Activated naive CD8-positive, alpha-beta T cell treated with anti-CD3 and anti-CD28 coated beads, Interleukin-2, amount 50 U/mL, for 24 hours (primary cell): ENCODE results near the gene CUEDC1.

Experiments
- ATAC-seq: fragments of 150-1000 bp; cut with Tn5 transposase; one replicate; pipeline ENCODE4 v1.10.0; 2021
- DNase-seq: peaks from one replicate; pipeline ENCODE4 v3.0.0; 2021
- H3K27ac Mint-ChIP-seq: one replicate; pipeline ENCODE4 v1.8.0; 2021; ENCODE audit warnings: mild to moderate bottlenecking, mixed read lengths
- H3K27me3 Mint-ChIP-seq: one replicate; pipeline ENCODE4 v1.8.0; 2021; ENCODE audit warnings: mixed read lengths
- H3K36me3 Mint-ChIP-seq: one replicate; pipeline ENCODE4 v1.8.0; 2021; ENCODE audit warnings: low read depth, mixed read lengths
- H3K4me1 Mint-ChIP-seq: one replicate; pipeline ENCODE4 v1.8.0; 2021; ENCODE audit warnings: mixed read lengths
- H3K4me3 Mint-ChIP-seq: one replicate; pipeline ENCODE4 v1.8.0; 2021; ENCODE audit warnings: mild to moderate bottlenecking, moderate library complexity, mixed read lengths
- H3K9me3 Mint-ChIP-seq: one replicate; pipeline ENCODE4 v1.8.0; 2021; ENCODE audit warnings: mixed read lengths

CUEDC1 gene

GRCh38 chr17:57990037-57990436 is 34.8 kb upstream of the CUEDC1 start:
- no peak for DNase-seq
- Mint-ChIP-seq H3K36me3 (peaks cover 7% of the 10 kb centered on the region), H3K4me3 (no peak overlapping the region), H3K27ac (no peak overlapping the region), H3K9me3 (no peaks in the 10 kb centered on the region), H3K4me1 (peaks cover 54% of the 10 kb centered on the region), H3K27me3 (no peaks in the 10 kb centered on the region)
- no peak for ATAC-seq

DNA sequence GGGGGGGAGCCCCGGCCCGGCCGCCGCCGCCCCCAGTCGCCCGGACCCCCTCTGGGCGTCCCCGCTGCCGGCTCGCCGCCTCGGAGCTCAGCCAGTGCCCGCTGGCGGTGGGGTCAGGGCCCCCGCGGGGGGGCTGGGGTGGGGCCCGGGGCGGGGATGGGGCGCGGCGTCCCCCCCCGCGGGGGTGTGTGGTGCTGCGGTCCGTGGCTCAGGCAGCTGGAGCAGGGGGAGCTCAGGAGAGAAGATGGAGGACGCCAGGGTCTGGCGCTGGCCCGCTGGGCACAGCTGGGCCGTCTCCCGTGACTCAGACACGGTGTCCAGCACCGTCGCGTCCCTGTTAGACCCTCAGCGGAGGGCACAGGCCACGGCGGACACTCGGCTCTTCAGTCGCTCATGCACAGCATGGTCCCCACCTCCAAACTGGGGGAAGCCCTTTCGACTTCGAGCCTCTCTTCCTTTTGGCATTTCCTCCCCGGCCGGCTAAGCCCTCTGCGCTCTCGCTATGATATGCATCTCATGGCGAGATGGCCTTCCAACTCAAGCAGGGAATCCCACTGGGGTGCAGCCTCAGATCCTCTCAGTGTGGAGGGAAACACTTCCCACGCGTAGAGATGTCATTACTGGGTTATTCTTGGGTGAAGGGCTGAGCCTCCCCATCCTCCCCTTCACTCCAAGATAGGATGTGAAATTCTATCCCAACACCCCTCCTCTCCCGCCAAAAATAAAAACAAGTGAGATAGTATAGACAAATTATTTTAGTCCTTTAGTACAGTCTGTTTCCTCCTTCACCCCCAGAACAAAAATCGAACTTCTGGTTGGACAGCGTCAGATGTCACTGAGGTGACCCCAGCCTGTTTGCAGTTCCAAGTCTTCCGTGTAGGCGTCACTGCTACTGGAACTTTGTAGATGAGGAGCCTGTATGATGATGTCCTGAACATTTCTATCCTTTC is 33.4 kb upstream of the CUEDC1 start:
- Mint-ChIP-seq H3K27me3 (no peaks in the 10 kb centered on the region), H3K9me3 (no peaks in the 10 kb centered on the region), H3K27ac (peak overlapping the region; percentile 94), H3K36me3 (peaks cover 9% of the 10 kb centered on the region), H3K4me3 (peak overlapping the region; percentile 88), H3K4me1 (peaks cover 54% of the 10 kb centered on the region)
- ATAC-seq (peak; percentile 67), DNase-seq (peak; percentile 50)

DNA sequence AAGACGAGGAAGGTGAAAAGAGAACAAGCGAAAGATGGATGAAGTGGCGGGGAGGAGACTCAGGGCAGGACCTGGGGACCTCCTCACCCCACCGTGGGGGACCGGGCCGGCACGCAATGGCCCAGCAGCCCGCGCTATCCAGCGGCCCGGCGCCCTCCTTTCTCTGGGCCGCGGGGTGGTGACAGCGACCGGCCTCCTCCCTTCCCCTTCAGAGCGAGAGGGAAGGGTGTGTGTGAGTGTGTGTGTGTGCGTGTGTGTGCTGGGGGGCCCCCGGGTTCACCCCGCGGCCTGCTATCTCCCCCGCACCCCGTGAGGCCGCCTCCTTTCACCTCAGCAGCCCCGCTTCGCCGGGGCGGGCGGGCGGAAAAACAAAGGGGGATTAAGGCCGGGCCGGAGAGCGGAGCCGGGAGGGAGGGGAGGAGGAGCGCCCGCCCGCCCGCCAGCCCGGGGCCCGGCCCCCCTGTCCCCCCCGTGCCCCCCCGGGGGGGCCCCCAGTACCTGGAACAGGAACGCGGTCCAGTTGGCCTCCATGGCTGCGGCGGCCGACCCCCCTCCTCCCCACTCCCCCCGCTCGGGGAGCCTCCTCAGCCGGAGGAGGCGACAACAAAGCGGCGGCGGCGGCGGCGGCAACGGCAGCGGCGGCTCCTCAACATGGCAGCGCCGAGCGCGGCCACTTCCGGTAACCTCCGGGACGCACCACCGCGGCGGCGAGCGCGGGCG is 32.5 kb upstream of the CUEDC1 start, which contains the start of gene VEZF1:
Gene VEZF1, minus strand, starts transcription at position 674 of the 720 bp plus-strand sequence. Its CDS starts 143 bp downstream, at position 531.
- peaks cover 11% of the 10 kb centered on the region for H3K36me3 Mint-ChIP-seq
- DNase-seq (peak; percentile 82), ATAC-seq (peak; percentile 48)
- H3K9me3 Mint-ChIP-seq: no peaks in the 10 kb centered on the region
- H3K4me3 Mint-ChIP-seq: peak within 1 kb of the TSS; percentile 88
- no peaks in the 10 kb centered on the region for H3K27me3 Mint-ChIP-seq
- H3K4me1 Mint-ChIP-seq: peaks cover 57% of the 10 kb centered on the region
- peak within 1 kb of the TSS; percentile 94 for H3K27ac Mint-ChIP-seq

DNA sequence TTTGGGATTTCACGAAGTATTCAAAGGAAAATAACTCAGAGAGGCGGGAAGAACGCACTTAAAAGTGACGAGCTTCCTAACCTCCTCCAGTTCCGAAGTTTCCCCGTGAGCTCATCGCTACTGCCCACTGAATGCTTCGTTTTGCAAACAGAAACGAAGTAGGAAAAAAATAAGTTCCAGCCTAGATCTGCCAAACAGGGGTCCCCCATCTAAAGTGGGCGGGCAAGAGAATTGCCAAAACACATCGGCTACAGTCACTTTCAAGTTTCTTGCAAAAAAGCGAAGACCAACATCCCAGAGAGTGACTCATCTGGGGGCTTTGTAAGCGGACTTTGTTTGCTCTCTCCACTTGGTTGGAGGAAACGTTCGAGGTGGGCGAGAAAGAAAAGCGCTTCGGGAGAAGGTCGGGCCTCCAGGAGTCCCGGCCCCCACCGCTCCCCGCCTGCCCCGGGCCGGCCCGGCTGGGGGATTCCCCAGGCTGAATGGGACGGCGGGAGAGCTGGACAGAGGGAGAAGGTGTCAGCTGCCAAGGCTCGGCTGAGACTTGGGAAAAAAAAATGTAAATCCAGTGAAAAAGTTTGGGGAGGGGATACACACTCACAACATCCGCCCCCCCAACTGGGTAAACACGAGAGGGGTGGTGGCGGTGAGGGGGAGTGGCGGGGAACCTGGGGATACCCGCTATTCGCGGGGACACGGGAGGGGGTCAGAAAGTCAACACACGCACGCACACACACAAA is 31.8 kb upstream of the CUEDC1 start:
- peak overlapping the region; percentile 88 for H3K4me3 Mint-ChIP-seq
- ATAC-seq: peak; percentile 56
- peak; percentile 58 for DNase-seq
- H3K27ac Mint-ChIP-seq: peak overlapping the region; percentile 85
- no peaks in the 10 kb centered on the region for H3K27me3 Mint-ChIP-seq
- no peaks in the 10 kb centered on the region for H3K9me3 Mint-ChIP-seq
- peaks cover 60% of the 10 kb centered on the region for H3K4me1 Mint-ChIP-seq
- peaks cover 11% of the 10 kb centered on the region for H3K36me3 Mint-ChIP-seq

GRCh38 chr17:57985675-57985974 is 30.4 kb upstream of the CUEDC1 start:
- Mint-ChIP-seq H3K27ac (no peak overlapping the region), H3K4me3 (no peak overlapping the region), H3K9me3 (no peaks in the 10 kb centered on the region), H3K36me3 (peaks cover 14% of the 10 kb centered on the region), H3K4me1 (peaks cover 67% of the 10 kb centered on the region), H3K27me3 (no peaks in the 10 kb centered on the region)
- no peak for DNase-seq
- no peak for ATAC-seq

DNA sequence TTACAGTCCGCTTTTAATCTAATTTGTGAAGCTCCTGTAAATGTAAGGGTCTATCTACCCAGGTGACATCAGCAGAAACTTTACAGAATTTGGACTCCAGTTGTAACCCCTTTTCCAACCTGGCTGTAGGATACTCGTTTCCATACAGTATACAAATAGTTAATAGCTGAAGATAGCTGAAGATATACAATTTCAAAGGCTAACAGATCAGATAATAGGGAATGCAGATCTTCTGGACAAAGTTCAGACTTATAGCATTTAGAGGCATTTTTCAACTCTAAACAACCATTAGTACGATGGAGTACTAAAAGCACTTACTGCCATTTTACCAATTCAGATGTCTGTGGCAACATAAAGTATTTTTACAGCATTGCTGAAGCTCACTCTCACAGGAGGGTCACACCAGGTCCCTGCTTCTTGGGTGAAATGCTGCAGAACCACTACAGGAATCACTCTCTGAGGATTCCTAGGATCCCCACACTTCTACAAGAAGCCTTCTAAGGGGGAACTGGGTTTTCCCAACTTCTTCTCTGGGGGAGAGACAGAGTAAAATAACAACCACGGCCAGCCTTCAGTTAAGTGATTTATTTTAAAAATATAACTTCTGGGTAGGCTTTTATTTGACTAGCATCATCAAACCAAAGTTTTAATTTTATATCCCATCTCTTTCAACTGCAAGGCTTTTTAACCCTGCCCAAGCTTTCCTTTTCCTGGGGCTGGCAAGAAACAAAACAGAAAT is 29.9 kb upstream of the CUEDC1 start:
- ATAC-seq: no peak
- no peaks in the 10 kb centered on the region for H3K9me3 Mint-ChIP-seq
- H3K27me3 Mint-ChIP-seq: no peaks in the 10 kb centered on the region
- H3K4me1 Mint-ChIP-seq: peaks cover 65% of the 10 kb centered on the region
- DNase-seq: no peak
- H3K27ac Mint-ChIP-seq: no peak overlapping the region
- peaks cover 14% of the 10 kb centered on the region for H3K36me3 Mint-ChIP-seq
- H3K4me3 Mint-ChIP-seq: no peak overlapping the region

- no peak overlapping the region for H3K4me3 Mint-ChIP-seq
- no peaks in the 10 kb centered on the region for H3K9me3 Mint-ChIP-seq
- peaks cover 63% of the 10 kb centered on the region for H3K4me1 Mint-ChIP-seq
- no peak for ATAC-seq
- no peak overlapping the region for H3K27ac Mint-ChIP-seq
- H3K27me3 Mint-ChIP-seq: no peaks in the 10 kb centered on the region
- peaks cover 14% of the 10 kb centered on the region for H3K36me3 Mint-ChIP-seq
- DNase-seq: no peak
Measured at GRCh38 chr17:57984261-57984890, 29.2 kb upstream of the CUEDC1 start.

- Mint-ChIP-seq H3K27ac (no peak overlapping the region), H3K36me3 (peaks cover 16% of the 10 kb centered on the region), H3K9me3 (no peaks in the 10 kb centered on the region), H3K4me3 (no peak overlapping the region), H3K4me1 (peaks cover 54% of the 10 kb centered on the region), H3K27me3 (no peaks in the 10 kb centered on the region)
- ATAC-seq: no peak
- DNase-seq: no peak
Measured at GRCh38 chr17:57983446-57983845, 28.2 kb upstream of the CUEDC1 start.

DNA sequence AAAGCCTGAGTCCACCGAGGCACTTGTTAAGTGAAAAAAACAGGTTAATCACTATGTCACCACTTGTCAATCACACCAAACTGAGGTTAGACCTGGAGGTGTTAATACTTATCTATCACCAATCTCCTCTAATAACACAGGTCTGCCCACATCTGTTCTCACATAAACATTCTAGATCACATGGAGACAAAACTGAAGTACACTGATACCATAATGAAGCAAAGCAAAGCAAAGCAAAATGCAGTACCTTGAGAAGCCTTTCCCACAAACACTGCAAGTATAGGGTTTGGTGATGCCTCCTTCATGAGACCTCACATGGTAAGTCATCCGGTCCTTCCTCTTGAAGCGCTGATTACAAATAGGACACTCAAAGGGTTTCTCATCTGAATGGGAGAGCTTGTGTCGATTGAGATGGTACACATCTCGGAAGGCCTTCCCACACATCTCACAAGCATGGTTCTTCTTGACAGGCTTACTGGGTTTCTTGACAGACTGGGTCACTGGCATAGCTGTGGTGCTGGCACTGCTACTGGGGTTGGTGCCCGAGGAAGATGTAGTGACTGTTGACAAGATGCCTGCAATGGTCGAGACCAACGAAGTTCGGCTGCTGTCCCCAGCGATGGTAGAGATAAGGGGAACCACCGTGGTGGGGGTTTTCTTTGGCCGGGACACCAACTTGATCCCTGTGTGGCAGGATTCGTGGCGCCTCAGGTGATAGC is 27.4 kb upstream of the CUEDC1 start:
- Mint-ChIP-seq H3K27ac (peak overlapping the region; percentile 1), H3K9me3 (no peaks in the 10 kb centered on the region), H3K4me1 (peaks cover 53% of the 10 kb centered on the region), H3K36me3 (peaks cover 21% of the 10 kb centered on the region), H3K4me3 (no peak overlapping the region), H3K27me3 (no peaks in the 10 kb centered on the region)
- ATAC-seq: no peak
- DNase-seq: no peak

- no peak overlapping the region for H3K27ac Mint-ChIP-seq
- H3K4me3 Mint-ChIP-seq: no peak overlapping the region
- H3K27me3 Mint-ChIP-seq: no peaks in the 10 kb centered on the region
- H3K9me3 Mint-ChIP-seq: no peaks in the 10 kb centered on the region
- ATAC-seq: no peak
- H3K36me3 Mint-ChIP-seq: peaks cover 33% of the 10 kb centered on the region
- peaks cover 40% of the 10 kb centered on the region for H3K4me1 Mint-ChIP-seq
- DNase-seq: no peak
Measured at GRCh38 chr17:57980522-57980921, 25.3 kb upstream of the CUEDC1 start.

GRCh38 chr17:57979076-57979475 is 23.9 kb upstream of the CUEDC1 start:
- Mint-ChIP-seq H3K27ac (no peak overlapping the region), H3K9me3 (no peaks in the 10 kb centered on the region), H3K4me1 (peaks cover 25% of the 10 kb centered on the region), H3K36me3 (peaks cover 40% of the 10 kb centered on the region), H3K27me3 (no peaks in the 10 kb centered on the region), H3K4me3 (no peak overlapping the region)
- DNase-seq: no peak
- ATAC-seq: no peak

DNA sequence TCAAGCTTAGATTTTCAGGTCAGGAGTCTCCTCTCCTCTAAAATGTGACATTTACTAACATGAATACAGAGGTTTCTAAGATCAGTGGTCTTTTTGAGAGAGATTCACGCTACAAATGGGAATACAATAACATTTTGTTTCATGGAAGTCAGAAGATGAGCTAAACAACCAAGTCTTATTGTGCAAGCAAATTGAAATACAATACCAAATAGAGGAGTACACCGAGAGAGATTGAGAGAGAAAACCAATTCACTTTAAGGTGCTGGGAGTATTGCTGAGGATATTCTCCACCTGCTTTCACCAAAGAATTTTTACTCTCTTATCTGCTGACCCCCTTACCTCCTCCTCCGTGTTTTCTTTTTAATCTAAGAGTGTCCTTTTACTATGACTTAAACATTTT is 21.4 kb upstream of the CUEDC1 start:
- no peak overlapping the region for H3K27ac Mint-ChIP-seq
- no peaks in the 10 kb centered on the region for H3K9me3 Mint-ChIP-seq
- no peaks in the 10 kb centered on the region for H3K27me3 Mint-ChIP-seq
- H3K36me3 Mint-ChIP-seq: peaks cover 40% of the 10 kb centered on the region
- DNase-seq (no peak), ATAC-seq (no peak)
- no peak overlapping the region for H3K4me3 Mint-ChIP-seq
- peaks cover 3% of the 10 kb centered on the region for H3K4me1 Mint-ChIP-seq

GRCh38 chr17:57975044-57975443 is 19.8 kb upstream of the CUEDC1 start:
- H3K4me3 Mint-ChIP-seq: no peak overlapping the region
- no peaks in the 10 kb centered on the region for H3K27me3 Mint-ChIP-seq
- H3K9me3 Mint-ChIP-seq: no peaks in the 10 kb centered on the region
- H3K27ac Mint-ChIP-seq: no peak overlapping the region
- peaks cover 37% of the 10 kb centered on the region for H3K36me3 Mint-ChIP-seq
- no peaks in the 10 kb centered on the region for H3K4me1 Mint-ChIP-seq
- DNase-seq (no peak), ATAC-seq (no peak)
